ENCODE measurements around the gene DENND1A. TPM values are rescaled to one million over a fixed set of nuclear protein-coding genes. Genes with fewer than 3 reads are reported as not detected.

The DENND1A gene
- total RNA-seq, 4 donors from 2014 or later: 19.2 to 26.9 (median 24.0) TPM

DNA sequence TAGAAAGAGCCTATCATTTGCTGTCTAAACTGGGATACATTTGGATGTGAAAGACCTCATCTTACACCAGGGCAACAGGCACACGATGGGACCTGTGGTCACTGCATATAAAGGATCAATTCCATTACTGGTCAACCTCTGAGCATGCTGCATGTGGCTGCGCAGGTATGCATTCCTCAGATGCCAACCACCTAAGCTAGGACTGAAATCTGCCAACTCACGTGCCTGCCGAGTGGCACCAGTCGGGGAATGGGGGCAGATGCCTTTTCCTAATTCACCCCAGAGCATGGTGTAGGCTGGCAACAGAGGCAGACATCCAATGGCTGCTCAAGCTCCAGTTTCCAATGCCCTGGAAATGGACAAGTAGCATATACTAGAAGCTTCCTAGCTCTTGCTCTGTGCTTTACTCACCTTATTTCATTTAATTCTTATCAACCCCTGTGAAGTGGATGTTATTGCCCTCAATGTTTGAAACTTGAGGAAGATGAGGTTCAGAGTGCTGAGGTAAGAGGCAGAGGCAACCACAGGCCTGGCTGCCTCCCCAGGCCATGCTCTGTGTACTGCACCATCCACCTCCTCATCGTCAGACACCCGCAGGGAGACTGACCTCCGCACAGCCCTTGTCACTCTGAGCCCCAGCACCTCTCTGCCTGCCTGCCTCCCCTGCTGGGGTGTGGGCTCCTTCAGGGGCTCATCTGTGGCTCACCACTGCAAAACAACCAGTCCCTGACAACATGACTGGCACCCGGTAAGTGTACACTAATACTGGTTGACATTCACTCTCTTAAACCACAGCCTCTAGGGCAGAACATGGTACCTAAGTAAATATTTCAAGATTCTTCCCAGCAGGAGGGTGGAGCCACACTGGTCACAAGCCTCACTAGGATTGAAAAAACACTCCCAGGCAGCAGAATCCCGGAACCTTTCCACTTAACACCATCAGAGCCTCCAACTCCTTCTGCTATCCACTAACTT, 345.4 kb downstream of the DENND1A start:
- H3K27ac ChIP-seq (replicated peaks in 1 of 4): no peak overlapping the region
- intact Hi-C loops (cut with DNase I): no loop called here
- H3K4me1 ChIP-seq: no peaks in the 10 kb centered on the region
- peaks cover 0 to 13% (median 7%) of the 10 kb centered on the region in 4 donors for H3K9me3 ChIP-seq
- no peak overlapping the region for H3K4me3 ChIP-seq
- no peaks in the 10 kb centered on the region for H3K27me3 ChIP-seq
- TF ChIP-seq CTCF (IDR thresholded peaks at IDR 0.05) (no peak), EP300 (IDR thresholded peaks at IDR 0.05) (no peak), POLR2A (IDR thresholded peaks at IDR 0.05; ENCODE audit: low read depth) (no peak), POLR2AphosphoS5 (IDR thresholded peaks at IDR 0.05) (no peak)
- 94% methylated on average over 7 of the region's 10 CpGs for WGBS
- peaks cover 4 to 33% (median 13%) of the 10 kb centered on the region in 4 donors for H3K36me3 ChIP-seq
- DNase-seq (ENCODE audit: extremely low spot score): peak; percentile 70

DNA sequence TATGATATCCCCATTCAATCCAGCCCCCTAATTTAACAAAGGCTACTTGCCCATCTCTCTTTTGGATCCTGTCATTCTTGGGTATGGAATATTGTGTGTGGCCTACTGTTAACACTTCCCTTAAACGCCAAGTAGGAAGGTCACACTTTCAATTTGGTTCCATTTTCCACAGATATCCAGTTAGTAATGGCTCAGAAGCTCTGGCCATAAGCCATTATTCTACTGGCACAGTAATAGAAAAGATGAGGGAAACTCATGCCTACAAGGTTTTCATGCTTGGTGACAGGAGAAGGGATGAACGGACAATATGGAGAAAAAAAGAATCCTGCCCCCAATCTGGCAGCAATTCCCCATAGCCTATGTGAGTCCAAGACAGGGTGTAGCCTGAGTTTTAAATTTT, 346.3 kb downstream of the DENND1A start:
- no peak overlapping the region for H3K27ac ChIP-seq (replicated peaks in 1 of 4)
- no peak for TF ChIP-seq EP300 (IDR thresholded peaks at IDR 0.05)
- TF ChIP-seq POLR2AphosphoS5 (IDR thresholded peaks at IDR 0.05): no peak
- TF ChIP-seq CTCF (IDR thresholded peaks at IDR 0.05): no peak
- TF ChIP-seq POLR2A (IDR thresholded peaks at IDR 0.05; ENCODE audit: low read depth): no peak
- no peaks in the 10 kb centered on the region for H3K4me1 ChIP-seq
- H3K4me3 ChIP-seq: no peak overlapping the region
- peaks cover 8 to 33% (median 13%) of the 10 kb centered on the region in 4 donors for H3K36me3 ChIP-seq
- peaks cover 0 to 13% (median 7%) of the 10 kb centered on the region in 4 donors for H3K9me3 ChIP-seq
- no peak for DNase-seq (ENCODE audit: extremely low spot score)
- 95% methylated on average over 2 of the region's 2 CpGs for WGBS
- H3K27me3 ChIP-seq: no peaks in the 10 kb centered on the region
- intact Hi-C loops (cut with DNase I): no loop called here

DNA sequence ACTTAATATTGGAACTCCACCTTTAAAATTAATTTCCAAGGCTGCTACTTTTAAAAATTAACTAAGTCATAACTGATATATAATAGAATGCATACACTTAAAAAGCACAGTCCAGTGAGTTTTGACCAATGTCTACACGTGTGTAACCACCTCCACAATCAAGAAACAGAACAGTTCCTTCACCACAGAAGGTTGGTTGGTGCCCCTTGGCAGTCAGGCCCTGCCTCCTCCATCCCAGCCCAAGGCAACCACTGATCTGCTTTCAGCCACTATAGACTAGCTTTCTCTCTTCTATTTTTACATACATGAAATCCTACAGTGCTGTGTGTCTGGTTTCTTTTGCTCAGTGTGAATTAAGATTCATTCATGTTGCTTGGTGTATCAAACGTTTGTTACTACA, 358.7 kb downstream of the DENND1A start:
- TF ChIP-seq POLR2A (IDR thresholded peaks at IDR 0.05; ENCODE audit: low read depth) (no peak), CTCF (IDR thresholded peaks at IDR 0.05) (no peak), EP300 (IDR thresholded peaks at IDR 0.05) (no peak), POLR2AphosphoS5 (IDR thresholded peaks at IDR 0.05) (no peak)
- Histone ChIP-seq H3K4me3 (no peak overlapping the region), H3K4me1 (peaks cover 10 to 19% (median 17%) of the 10 kb centered on the region in 4 donors), H3K36me3 (no peaks in the 10 kb centered on the region), H3K27ac (replicated peaks in 1 of 4) (no peak overlapping the region), H3K27me3 (no peaks in the 10 kb centered on the region), H3K9me3 (no peaks in the 10 kb centered on the region)
- intact Hi-C loops (cut with DNase I): no loop called here
- DNase-seq (ENCODE audit: extremely low spot score): no peak
- 94% methylated on average over 2 of the region's 2 CpGs for WGBS

- H3K27me3 ChIP-seq: no peaks in the 10 kb centered on the region
- H3K27ac ChIP-seq (replicated peaks in 1 of 4): peak overlapping the region; percentile 4 to 29 (median 8)
- WGBS: 41% methylated on average over 17 of the region's 17 CpGs
These were observed 360.9 kb downstream of the DENND1A start for GRCh38 chr9:123568691-123569688.

More at GRCh38 chr9:123568691-123569688, 360.9 kb downstream of the DENND1A start:
- TF ChIP-seq POLR2AphosphoS5 (IDR thresholded peaks at IDR 0.05) (no peak), EP300 (IDR thresholded peaks at IDR 0.05) (no peak), CTCF (IDR thresholded peaks at IDR 0.05) (no peak), POLR2A (IDR thresholded peaks at IDR 0.05; ENCODE audit: low read depth) (no peak)
- peaks cover 10 to 19% (median 17%) of the 10 kb centered on the region in 4 donors for H3K4me1 ChIP-seq
- no peak overlapping the region for H3K4me3 ChIP-seq
- H3K36me3 ChIP-seq: no peaks in the 10 kb centered on the region
- intact Hi-C loops (cut with DNase I): no loop called here
- H3K9me3 ChIP-seq: no peaks in the 10 kb centered on the region
- no peak for DNase-seq (ENCODE audit: extremely low spot score)
